HEK293T (cell line): ENCODE results near the gene WDR36.

Experiments used
- BHLHE40 ChIP-seq: fragments of 450-650 bp; IDR thresholded peaks from 2 replicates; pipeline ENCODE4 v1.6.1; 2016; ENCODE audit warnings: mild to moderate bottlenecking, moderate library complexity, borderline replicate concordance
- FOXK2 ChIP-seq: fragments of 450-650 bp; IDR thresholded peaks from 2 replicates; pipeline ENCODE4 v1.6.1; 2016; ENCODE audit warnings: mild to moderate bottlenecking
- FOXM1 ChIP-seq: fragments of 450-650 bp; IDR thresholded peaks from 2 replicates; pipeline ENCODE4 v1.6.1; 2017; ENCODE audit warnings: mild to moderate bottlenecking, borderline replicate concordance
- HDGF ChIP-seq: fragments of 450-650 bp; IDR thresholded peaks from 2 replicates; pipeline ENCODE4 v1.6.1; 2017; ENCODE audit warnings: antibody characterized with exemption, borderline replicate concordance
- NFRKB ChIP-seq: fragments of 450-650 bp; IDR thresholded peaks from 2 replicates; pipeline ENCODE4 v1.6.1; 2016; ENCODE audit warnings: mild to moderate bottlenecking, moderate library complexity
- SUZ12 ChIP-seq: fragments of 450-650 bp; IDR thresholded peaks from 2 replicates; pipeline ENCODE4 v1.6.1; 2016; ENCODE audit warnings: mild to moderate bottlenecking

DNA sequence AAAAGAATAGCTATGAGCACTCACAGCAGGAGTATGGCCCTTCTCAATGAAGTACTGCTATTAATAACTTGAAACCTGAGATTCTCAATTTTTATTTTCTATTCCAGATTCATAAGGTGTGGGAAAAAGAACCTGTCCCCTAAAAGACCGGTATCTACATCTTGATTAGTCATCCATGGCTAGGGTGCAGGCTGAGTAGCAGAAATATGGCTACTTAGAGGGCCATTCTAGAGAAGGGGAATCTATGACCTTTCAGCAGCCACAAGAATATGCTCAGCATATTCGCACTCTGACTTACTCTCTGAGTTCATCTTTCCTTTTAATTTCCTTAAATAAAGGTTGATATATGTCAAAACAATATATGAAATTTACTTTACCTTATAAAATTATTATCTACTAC lies 27.7 kb downstream of the WDR36 start:
- TF ChIP-seq SUZ12 (no peak), BHLHE40 (no peak), NFRKB (no peak), HDGF (no peak), FOXM1 (no peak), FOXK2 (no peak)
